GM12892 (cell line): ENCODE measurements around the gene STARD13.
A peak's percentile ranks its signal among the peaks of the same experiment; 100 is the strongest.

Experiments used
- DNase-seq: peaks from one replicate; pipeline ENCODE4 v3.0.0; 2011; ENCODE audit not compliant: insufficient read length
- FAIRE-seq: peaks from 2 replicates; lab custom pipeline; 2011; peaks lifted over from hg19 to GRCh38; lab: Jason Lieb, UNC
- POLR2A ChIP-seq: IDR thresholded peaks from 2 replicates; pipeline ENCODE4 v1.6.1; 2011; ENCODE audit warnings: low read depth, low read length, control low read depth
- POLR2AphosphoS5 ChIP-seq: IDR thresholded peaks from 2 replicates; pipeline ENCODE4 v1.6.1; 2011; ENCODE audit warnings: low read depth, low read length, control low read depth
- TAF1 ChIP-seq: IDR thresholded peaks from 2 replicates; pipeline ENCODE4 v1.6.1; 2011; ENCODE audit warnings: low read depth, mild to moderate bottlenecking, control low read depth, low read length, borderline replicate concordance

The STARD13 gene

GRCh38 chr13:33115274-33115673 lies 170.3 kb downstream of the STARD13 start:
- FAIRE-seq (no peak), DNase-seq (no peak)
- TF ChIP-seq POLR2A, result no peak
- no peak for TF ChIP-seq POLR2AphosphoS5
- TF ChIP-seq TAF1, result no peak

- no peak for DNase-seq
- TF ChIP-seq POLR2A (no peak), POLR2AphosphoS5 (no peak), TAF1 (no peak)
- no peak for FAIRE-seq
Measured at GRCh38 chr13:33114146-33114545, 171.4 kb downstream of the STARD13 start.

- FAIRE-seq (no peak), DNase-seq (no peak)
- no peak for TF ChIP-seq TAF1
- TF ChIP-seq POLR2AphosphoS5, result no peak
- TF ChIP-seq POLR2A, result no peak
Measured at GRCh38 chr13:33112766-33113165, 172.8 kb downstream of the STARD13 start.

- no peak for TF ChIP-seq POLR2A
- TF ChIP-seq TAF1, result no peak
- TF ChIP-seq POLR2AphosphoS5, result no peak
- DNase-seq (no peak), FAIRE-seq (no peak)
Measured at GRCh38 chr13:33111414-33112110, 174.0 kb downstream of the STARD13 start.

- TF ChIP-seq POLR2A, result no peak
- TF ChIP-seq POLR2AphosphoS5, result no peak
- no peak for TF ChIP-seq TAF1
- FAIRE-seq, result no peak
- DNase-seq, result no peak
Measured at GRCh38 chr13:33110713-33111413, 174.7 kb downstream of the STARD13 start.

GRCh38 chr13:33110386-33110712 lies 175.2 kb downstream of the STARD13 start:
- FAIRE-seq, result no peak

GRCh38 chr13:33109801-33110200 lies 175.8 kb downstream of the STARD13 start:
- DNase-seq (no peak), FAIRE-seq (peak; percentile 96)
- peak; percentile 65; the same call in 1 of the 2 replicates for TF ChIP-seq POLR2AphosphoS5
- TF ChIP-seq TAF1, result no peak
- peak; percentile 44; the same call in 1 of the 2 replicates for TF ChIP-seq POLR2A

More at GRCh38 chr13:33110386-33110712, 175.2 kb downstream of the STARD13 start:
- no peak for TF ChIP-seq POLR2AphosphoS5
- TF ChIP-seq TAF1, result no peak
- peak; percentile 7; the same call in 1 of the 2 replicates for TF ChIP-seq POLR2A
- DNase-seq, result no peak

GRCh38 chr13:33109271-33109697 lies 176.3 kb downstream of the STARD13 start:
- FAIRE-seq (no peak), DNase-seq (no peak)
- no peak for TF ChIP-seq POLR2AphosphoS5
- TF ChIP-seq TAF1, result no peak
- TF ChIP-seq POLR2A, result no peak

GRCh38 chr13:33108620-33109019 lies 176.9 kb downstream of the STARD13 start:
- FAIRE-seq (peak; percentile 17), DNase-seq (no peak)
- TF ChIP-seq TAF1 (no peak), POLR2AphosphoS5 (no peak), POLR2A (no peak)

- no peak for TF ChIP-seq POLR2A
- TF ChIP-seq TAF1, result no peak
- TF ChIP-seq POLR2AphosphoS5, result no peak
- FAIRE-seq (peak; percentile 51), DNase-seq (no peak)
Measured at GRCh38 chr13:33107361-33107760, 178.2 kb downstream of the STARD13 start.

GRCh38 chr13:33106656-33107360 lies 178.7 kb downstream of the STARD13 start:
- DNase-seq (no peak), FAIRE-seq (peak; percentile 69)
- TF ChIP-seq POLR2A (no peak), TAF1 (no peak), POLR2AphosphoS5 (no peak)
